SK-N-SH treated with all-trans-retinoic acid at 6 μM for 48 hours (cell line): ENCODE results near the gene FER.

Experiments used
- ATAC-seq: fragments of 200-7000 bp; cut with Tn5 transposase; 3 replicates; pipeline ENCODE4 v1.9.1; 2020; ENCODE audit warnings: mild to moderate bottlenecking, moderate library complexity
- ARNTL ChIP-seq: fragments of 450-650 bp; formaldehyde crosslinking; IDR thresholded peaks from 2 replicates; pipeline ENCODE4 v1.5.0; 2020; ENCODE audit warnings: low read depth, mild to moderate bottlenecking, moderate library complexity, borderline replicate concordance
- BACH2 ChIP-seq: fragments of 250-450 bp; sonication (Bioruptor Pico); IDR thresholded peaks from 2 replicates; pipeline ENCODE4 v1.9.0; 2021; ENCODE audit warnings: mild to moderate bottlenecking, borderline replicate concordance
- ESRRG ChIP-seq: fragments of 250-450 bp; sonication (Bioruptor Pico); IDR thresholded peaks from 2 replicates; pipeline ENCODE4 v1.6.1; 2021; ENCODE audit warnings: mild to moderate bottlenecking
- GLIS3 ChIP-seq: fragments of 250-450 bp; sonication (Bioruptor Pico); IDR thresholded peaks from 2 replicates; pipeline ENCODE4 v1.5.0; 2020; ENCODE audit warnings: mild to moderate bottlenecking, moderate library complexity
- OSR1 ChIP-seq: fragments of 250-450 bp; sonication (Bioruptor Pico); IDR thresholded peaks from 2 replicates; pipeline ENCODE4 v1.8.0; 2022; ENCODE audit warnings: moderate library complexity, mild to moderate bottlenecking, inconsistent platforms
- PPARA ChIP-seq: fragments of 250-450 bp; sonication (Bioruptor Pico); IDR thresholded peaks from 2 replicates; pipeline ENCODE4 v1.5.0; 2020; ENCODE audit warnings: mild to moderate bottlenecking, borderline replicate concordance
- RARB ChIP-seq: fragments of 250-450 bp; sonication (Bioruptor Pico); IDR thresholded peaks from 2 replicates; pipeline ENCODE4 v1.8.0; 2021; ENCODE audit warnings: mild to moderate bottlenecking, moderate library complexity
- SNAI2 ChIP-seq: fragments of 250-450 bp; sonication (Bioruptor Pico); IDR thresholded peaks from 2 replicates; pipeline ENCODE4 v1.5.0; 2020; ENCODE audit warnings: mild to moderate bottlenecking, moderate library complexity
- TCF4 ChIP-seq: fragments of 250-450 bp; sonication (Bioruptor Pico); IDR thresholded peaks from 2 replicates; pipeline ENCODE4 v1.8.0; 2021; ENCODE audit warnings: mild to moderate bottlenecking, moderate library complexity, borderline replicate concordance
- TOX ChIP-seq: fragments of 250-450 bp; sonication (Bioruptor Pico); IDR thresholded peaks from 2 replicates; pipeline ENCODE4 v1.8.0; 2021; ENCODE audit warnings: mild to moderate bottlenecking, moderate library complexity, borderline replicate concordance
- ZC3H10 ChIP-seq: fragments of 250-450 bp; sonication (Bioruptor Pico); IDR thresholded peaks from 2 replicates; pipeline ENCODE4 v1.5.1; 2021; ENCODE audit warnings: mild to moderate bottlenecking, moderate library complexity
- ZFP30 ChIP-seq: fragments of 450-650 bp; formaldehyde crosslinking; IDR thresholded peaks from 2 replicates; pipeline ENCODE4 v1.5.0; 2022; ENCODE audit warnings: mild to moderate bottlenecking, moderate library complexity
- ZNF565 ChIP-seq: fragments of 450-650 bp; formaldehyde crosslinking; conservative IDR thresholded peaks from 2 replicates; pipeline ENCODE4 v1.5.0; 2020; ENCODE audit warnings: low read depth, mild to moderate bottlenecking, moderate library complexity
- ZNF8 ChIP-seq: fragments of 450-650 bp; formaldehyde crosslinking; IDR thresholded peaks from 2 replicates; pipeline ENCODE4 v1.5.0; 2020; ENCODE audit warnings: mild to moderate bottlenecking, moderate library complexity
- TF ChIP-seq, protein P1 (sequence below): fragments of 250-450 bp; sonication (Bioruptor Pico); IDR thresholded peaks from 2 replicates; pipeline ENCODE4 v1.5.1; 2020; ENCODE audit warnings: low read depth, mild to moderate bottlenecking, moderate library complexity
- TF ChIP-seq, protein P2 (sequence below): fragments of 250-450 bp; sonication (Bioruptor Pico); IDR thresholded peaks from 2 replicates; pipeline ENCODE4 v1.8.0; 2021; ENCODE audit warnings: low read depth, mild to moderate bottlenecking, moderate library complexity, borderline replicate concordance
- TF ChIP-seq, protein P3 (sequence below): fragments of 250-450 bp; sonication (Bioruptor Pico); IDR thresholded peaks from 2 replicates; pipeline ENCODE4 v1.5.1; 2021; ENCODE audit warnings: mild to moderate bottlenecking, moderate library complexity
- TF ChIP-seq, protein P4 (sequence below): fragments of 250-450 bp; sonication (Bioruptor Pico); IDR thresholded peaks from 2 replicates; pipeline ENCODE4 v1.8.0; 2020; ENCODE audit warnings: mild to moderate bottlenecking, moderate library complexity, borderline replicate concordance
- TF ChIP-seq, protein P5 (sequence below): fragments of 250-450 bp; sonication (Bioruptor Pico); IDR thresholded peaks from 2 replicates; pipeline ENCODE4 v1.5.0; 2020; ENCODE audit warnings: mild to moderate bottlenecking, moderate library complexity

Gene FER

DNA sequence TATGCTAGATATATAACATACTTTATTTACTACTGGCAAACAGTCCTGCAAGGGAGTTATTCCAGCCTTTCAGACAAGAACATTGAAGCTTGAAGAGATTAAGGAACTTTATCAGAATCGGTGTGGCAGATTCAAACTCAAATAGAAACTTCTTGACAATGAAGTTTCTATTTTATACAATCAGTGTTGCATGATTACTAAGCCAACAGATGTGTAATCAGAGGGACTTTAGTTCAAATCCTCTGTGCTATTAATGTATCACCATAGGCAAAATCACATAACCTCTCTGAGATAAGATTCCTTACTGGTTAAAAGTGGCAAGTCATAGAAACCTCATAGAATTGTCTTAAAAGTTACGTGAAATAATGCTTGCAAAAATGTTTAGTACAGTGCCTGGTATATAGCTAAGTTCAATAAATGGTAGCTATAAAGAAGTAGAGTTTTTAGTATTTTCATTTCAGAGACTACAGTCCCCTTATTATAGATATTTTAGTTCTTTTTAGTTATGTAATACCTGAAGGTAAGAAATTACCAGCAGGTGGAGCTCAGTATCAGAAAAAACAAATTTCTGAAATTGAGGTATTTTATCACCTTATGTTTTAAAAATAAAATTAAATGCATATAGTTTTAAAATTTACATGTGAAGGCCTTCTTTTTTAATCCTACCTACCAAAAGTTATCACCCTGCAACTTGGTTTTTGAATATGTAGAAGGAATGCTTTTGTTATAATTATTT lies 172.1 kb downstream of the FER start (continued):
- TF ChIP-seq, protein P1, sequence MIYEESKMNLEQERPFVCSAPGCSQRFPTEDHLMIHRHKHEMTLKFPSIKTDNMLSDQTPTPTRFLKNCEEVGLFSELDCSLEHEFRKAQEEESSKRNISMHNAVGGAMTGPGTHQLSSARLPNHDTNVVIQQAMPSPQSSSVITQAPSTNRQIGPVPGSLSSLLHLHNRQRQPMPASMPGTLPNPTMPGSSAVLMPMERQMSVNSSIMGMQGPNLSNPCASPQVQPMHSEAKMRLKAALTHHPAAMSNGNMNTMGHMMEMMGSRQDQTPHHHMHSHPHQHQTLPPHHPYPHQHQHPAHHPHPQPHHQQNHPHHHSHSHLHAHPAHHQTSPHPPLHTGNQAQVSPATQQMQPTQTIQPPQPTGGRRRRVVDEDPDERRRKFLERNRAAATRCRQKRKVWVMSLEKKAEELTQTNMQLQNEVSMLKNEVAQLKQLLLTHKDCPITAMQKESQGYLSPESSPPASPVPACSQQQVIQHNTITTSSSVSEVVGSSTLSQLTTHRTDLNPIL (CRISPR knock-in tag) = no peak
- TF ChIP-seq, protein P2, sequence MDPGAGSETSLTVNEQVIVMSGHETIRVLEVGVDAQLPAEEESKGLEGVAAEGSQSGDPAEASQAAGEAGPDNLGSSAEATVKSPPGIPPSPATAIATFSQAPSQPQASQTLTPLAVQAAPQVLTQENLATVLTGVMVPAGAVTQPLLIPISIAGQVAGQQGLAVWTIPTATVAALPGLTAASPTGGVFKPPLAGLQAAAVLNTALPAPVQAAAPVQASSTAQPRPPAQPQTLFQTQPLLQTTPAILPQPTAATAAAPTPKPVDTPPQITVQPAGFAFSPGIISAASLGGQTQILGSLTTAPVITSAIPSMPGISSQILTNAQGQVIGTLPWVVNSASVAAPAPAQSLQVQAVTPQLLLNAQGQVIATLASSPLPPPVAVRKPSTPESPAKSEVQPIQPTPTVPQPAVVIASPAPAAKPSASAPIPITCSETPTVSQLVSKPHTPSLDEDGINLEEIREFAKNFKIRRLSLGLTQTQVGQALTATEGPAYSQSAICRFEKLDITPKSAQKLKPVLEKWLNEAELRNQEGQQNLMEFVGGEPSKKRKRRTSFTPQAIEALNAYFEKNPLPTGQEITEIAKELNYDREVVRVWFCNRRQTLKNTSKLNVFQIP (CRISPR knock-in tag) = no peak
- TF ChIP-seq GLIS3 (CRISPR knock-in tag) (no peak), ESRRG (CRISPR knock-in tag) (no peak), OSR1 (CRISPR knock-in tag) (no peak), RARB (CRISPR knock-in tag) (no peak), ARNTL (CRISPR knock-in tag) (no peak), BACH2 (CRISPR knock-in tag) (no peak)
- TF ChIP-seq, protein P3, sequence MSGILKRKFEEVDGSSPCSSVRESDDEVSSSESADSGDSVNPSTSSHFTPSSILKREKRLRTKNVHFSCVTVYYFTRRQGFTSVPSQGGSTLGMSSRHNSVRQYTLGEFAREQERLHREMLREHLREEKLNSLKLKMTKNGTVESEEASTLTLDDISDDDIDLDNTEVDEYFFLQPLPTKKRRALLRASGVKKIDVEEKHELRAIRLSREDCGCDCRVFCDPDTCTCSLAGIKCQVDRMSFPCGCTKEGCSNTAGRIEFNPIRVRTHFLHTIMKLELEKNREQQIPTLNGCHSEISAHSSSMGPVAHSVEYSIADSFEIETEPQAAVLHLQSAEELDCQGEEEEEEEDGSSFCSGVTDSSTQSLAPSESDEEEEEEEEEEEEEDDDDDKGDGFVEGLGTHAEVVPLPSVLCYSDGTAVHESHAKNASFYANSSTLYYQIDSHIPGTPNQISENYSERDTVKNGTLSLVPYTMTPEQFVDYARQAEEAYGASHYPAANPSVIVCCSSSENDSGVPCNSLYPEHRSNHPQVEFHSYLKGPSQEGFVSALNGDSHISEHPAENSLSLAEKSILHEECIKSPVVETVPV (CRISPR knock-in tag) = no peak

DNA sequence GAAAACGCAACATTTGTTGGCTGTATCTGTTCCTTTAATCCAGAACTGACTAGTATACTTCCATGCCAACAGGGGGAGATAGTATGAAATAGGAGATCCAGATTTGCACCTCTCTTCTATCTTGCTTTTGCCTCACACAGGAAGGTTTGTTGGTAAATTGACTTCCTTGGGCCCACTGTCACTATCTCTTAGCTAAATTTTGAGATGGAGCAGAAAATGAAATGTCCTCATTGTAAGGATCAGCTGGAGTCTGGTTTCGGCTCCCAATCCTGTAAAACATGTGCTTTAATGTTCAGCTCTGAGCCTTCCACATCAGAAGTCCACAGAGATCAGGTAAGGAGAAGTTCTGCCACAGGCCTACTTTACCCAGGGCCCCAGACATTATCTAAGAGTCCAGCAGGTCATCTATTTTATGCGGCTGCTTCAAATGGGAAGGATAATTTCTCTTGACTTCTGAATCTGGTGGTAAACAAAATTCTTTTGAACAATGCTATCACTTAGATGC lies 176.8 kb downstream of the FER start:
- ATAC-seq = no peak
- TF ChIP-seq, protein P4, sequence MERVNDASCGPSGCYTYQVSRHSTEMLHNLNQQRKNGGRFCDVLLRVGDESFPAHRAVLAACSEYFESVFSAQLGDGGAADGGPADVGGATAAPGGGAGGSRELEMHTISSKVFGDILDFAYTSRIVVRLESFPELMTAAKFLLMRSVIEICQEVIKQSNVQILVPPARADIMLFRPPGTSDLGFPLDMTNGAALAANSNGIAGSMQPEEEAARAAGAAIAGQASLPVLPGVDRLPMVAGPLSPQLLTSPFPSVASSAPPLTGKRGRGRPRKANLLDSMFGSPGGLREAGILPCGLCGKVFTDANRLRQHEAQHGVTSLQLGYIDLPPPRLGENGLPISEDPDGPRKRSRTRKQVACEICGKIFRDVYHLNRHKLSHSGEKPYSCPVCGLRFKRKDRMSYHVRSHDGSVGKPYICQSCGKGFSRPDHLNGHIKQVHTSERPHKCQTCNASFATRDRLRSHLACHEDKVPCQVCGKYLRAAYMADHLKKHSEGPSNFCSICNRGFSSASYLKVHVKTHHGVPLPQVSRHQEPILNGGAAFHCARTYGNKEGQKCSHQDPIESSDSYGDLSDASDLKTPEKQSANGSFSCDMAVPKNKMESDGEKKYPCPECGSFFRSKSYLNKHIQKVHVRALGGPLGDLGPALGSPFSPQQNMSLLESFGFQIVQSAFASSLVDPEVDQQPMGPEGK (CRISPR knock-in tag) = no peak
- TF ChIP-seq PPARA (CRISPR knock-in tag) (no peak), ZFP30 (CRISPR knock-in tag) (no peak), TOX (no peak), OSR1 (CRISPR knock-in tag) (no peak), SNAI2 (CRISPR knock-in tag) (no peak), GLIS3 (CRISPR knock-in tag) (no peak), ZNF565 (no peak), ZC3H10 (CRISPR knock-in tag) (no peak), TCF4 (CRISPR knock-in tag) (no peak), BACH2 (CRISPR knock-in tag) (no peak), ESRRG (CRISPR knock-in tag) (no peak), ARNTL (CRISPR knock-in tag) (no peak), RARB (CRISPR knock-in tag) (no peak), ZNF8 (CRISPR knock-in tag) (no peak)
- TF ChIP-seq, protein P1 (CRISPR knock-in tag) = no peak
- TF ChIP-seq, protein P5, sequence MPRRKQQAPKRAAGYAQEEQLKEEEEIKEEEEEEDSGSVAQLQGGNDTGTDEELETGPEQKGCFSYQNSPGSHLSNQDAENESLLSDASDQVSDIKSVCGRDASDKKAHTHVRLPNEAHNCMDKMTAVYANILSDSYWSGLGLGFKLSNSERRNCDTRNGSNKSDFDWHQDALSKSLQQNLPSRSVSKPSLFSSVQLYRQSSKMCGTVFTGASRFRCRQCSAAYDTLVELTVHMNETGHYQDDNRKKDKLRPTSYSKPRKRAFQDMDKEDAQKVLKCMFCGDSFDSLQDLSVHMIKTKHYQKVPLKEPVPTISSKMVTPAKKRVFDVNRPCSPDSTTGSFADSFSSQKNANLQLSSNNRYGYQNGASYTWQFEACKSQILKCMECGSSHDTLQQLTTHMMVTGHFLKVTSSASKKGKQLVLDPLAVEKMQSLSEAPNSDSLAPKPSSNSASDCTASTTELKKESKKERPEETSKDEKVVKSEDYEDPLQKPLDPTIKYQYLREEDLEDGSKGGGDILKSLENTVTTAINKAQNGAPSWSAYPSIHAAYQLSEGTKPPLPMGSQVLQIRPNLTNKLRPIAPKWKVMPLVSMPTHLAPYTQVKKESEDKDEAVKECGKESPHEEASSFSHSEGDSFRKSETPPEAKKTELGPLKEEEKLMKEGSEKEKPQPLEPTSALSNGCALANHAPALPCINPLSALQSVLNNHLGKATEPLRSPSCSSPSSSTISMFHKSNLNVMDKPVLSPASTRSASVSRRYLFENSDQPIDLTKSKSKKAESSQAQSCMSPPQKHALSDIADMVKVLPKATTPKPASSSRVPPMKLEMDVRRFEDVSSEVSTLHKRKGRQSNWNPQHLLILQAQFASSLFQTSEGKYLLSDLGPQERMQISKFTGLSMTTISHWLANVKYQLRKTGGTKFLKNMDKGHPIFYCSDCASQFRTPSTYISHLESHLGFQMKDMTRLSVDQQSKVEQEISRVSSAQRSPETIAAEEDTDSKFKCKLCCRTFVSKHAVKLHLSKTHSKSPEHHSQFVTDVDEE (CRISPR knock-in tag) = no peak
- TF ChIP-seq, protein P3 (CRISPR knock-in tag) = no peak
- TF ChIP-seq, protein P2 (CRISPR knock-in tag) = no peak
